RCC 7860 (cell line): ENCODE results near the gene CYP2F1.
"Not testable (repeated sequence)": the region's sequence is repeated elsewhere in the genome, so short reads cannot be mapped to it uniquely, and the experiment has no call there.

Source experiments
- DNase-seq: peaks from one replicate; pipeline ENCODE4 v3.0.0-alpha.2; 2015; ENCODE audit warnings: low spot score
- FAIRE-seq: peaks from 2 replicates; lab custom pipeline; 2012; peaks lifted over from hg19 to GRCh38; lab: Jason Lieb, UNC

Gene CYP2F1

GRCh38 chr19:41114132-41114531 is at the start of gene CYP2F1:
Gene CYP2F1, plus strand, starts transcription at chr19:41114432. Its CDS starts 1,757 bp downstream, at chr19:41116189.
- DNase-seq (no peak), FAIRE-seq (no peak)

- FAIRE-seq: no peak
Observed at GRCh38 chr19:41064974-41065569, 49.2 kb upstream of the CYP2F1 start.

GRCh38 chr19:41076286-41076685 is 37.9 kb upstream of the CYP2F1 start:
- no peak for DNase-seq

More at GRCh38 chr19:41064974-41065569, 49.2 kb upstream of the CYP2F1 start:
- DNase-seq: no peak

GRCh38 chr19:41083516-41083915 is 30.7 kb upstream of the CYP2F1 start:
- FAIRE-seq: no peak
- no peak for DNase-seq

More at GRCh38 chr19:41076286-41076685, 37.9 kb upstream of the CYP2F1 start:
- FAIRE-seq: no peak

GRCh38 chr19:41085748-41086415 is 28.4 kb upstream of the CYP2F1 start:
- DNase-seq: no peak
- no peak for FAIRE-seq

- FAIRE-seq: no peak
- no peak for DNase-seq
Observed at GRCh38 chr19:41088151-41088550, 26.1 kb upstream of the CYP2F1 start, which contains the start of gene CYP2A13. Gene CYP2A13, plus strand, starts transcription at chr19:41088451. Its CDS starts 21 bp downstream, at chr19:41088472.

- no peak for FAIRE-seq
Observed at GRCh38 chr19:41089959-41090358, 24.3 kb upstream of the CYP2F1 start.

GRCh38 chr19:41095703-41096102 is 18.5 kb upstream of the CYP2F1 start:
- no peak for DNase-seq
- FAIRE-seq: no peak

More at GRCh38 chr19:41089959-41090358, 24.3 kb upstream of the CYP2F1 start:
- DNase-seq: no peak

- DNase-seq (no peak), FAIRE-seq (no peak)
Observed at GRCh38 chr19:41096353-41096752, 17.9 kb upstream of the CYP2F1 start.

GRCh38 chr19:41097302-41097701 is 16.9 kb upstream of the CYP2F1 start:
- no peak for DNase-seq
- FAIRE-seq: no peak

- FAIRE-seq: no peak
- no peak for DNase-seq
Observed at GRCh38 chr19:41098762-41099161, 15.5 kb upstream of the CYP2F1 start.

GRCh38 chr19:41102210-41102609 is 12.0 kb upstream of the CYP2F1 start:
- not testable (repeated sequence) for DNase-seq, FAIRE-seq

GRCh38 chr19:41106177-41106576 is 8.1 kb upstream of the CYP2F1 start:
- FAIRE-seq: no peak

GRCh38 chr19:41111296-41111695 is 2.9 kb upstream of the CYP2F1 start:
- FAIRE-seq (no peak), DNase-seq (no peak)

More at GRCh38 chr19:41106177-41106576, 8.1 kb upstream of the CYP2F1 start:
- no peak for DNase-seq

- no peak for DNase-seq
- FAIRE-seq: no peak
Observed at GRCh38 chr19:41111750-41112295, 2.4 kb upstream of the CYP2F1 start.

- FAIRE-seq (no peak), DNase-seq (no peak)
Observed at GRCh38 chr19:41112728-41113290, 1.4 kb upstream of the CYP2F1 start.

- FAIRE-seq (no peak), DNase-seq (no peak)
Observed at GRCh38 chr19:41116261-41116660, 2.0 kb downstream of the CYP2F1 start.

- not testable (repeated sequence) for DNase-seq, FAIRE-seq
Observed at GRCh38 chr19:41120929-41121911, 7.0 kb downstream of the CYP2F1 start.

GRCh38 chr19:41122846-41123245 is 8.6 kb downstream of the CYP2F1 start:
- FAIRE-seq, DNase-seq: not testable (repeated sequence)

GRCh38 chr19:41123716-41124294 is 9.6 kb downstream of the CYP2F1 start:
- FAIRE-seq: no peak
- DNase-seq: no peak
